IMR-90 (cell line): ENCODE measurements around the gene NSMCE3. TPM values are rescaled to one million over a fixed set of nuclear protein-coding genes. Genes with fewer than 3 reads are reported as not detected.

Experiments
- ATAC-seq: fragments of 200-7000 bp; cut with Tn5 transposase; 2 replicates; pipeline ENCODE4 v1.9.1; 2020; ENCODE audit warnings: low read depth, mild to moderate bottlenecking, moderate library complexity
- BruUV-seq: library from RNA; stranded (reverse); fragments of 400-500 nt; replicated peaks from 2 replicates; lab custom pipeline; 2021; lab: Mats Ljungman, UMichigan
- CTCF ChIA-PET: fragments of 300-600 bp; formaldehyde crosslinking; extraction: SDS; loops from one replicate; lab custom pipeline; 2021; ENCODE audit warnings: antibody characterized with exemption; lab: Yijun Ruan, JAX
- POLR2A ChIA-PET: fragments of 300-600 bp; sonication (Branson Sonifier 250); formaldehyde crosslinking; loops from one replicate; lab custom pipeline; 2022; ENCODE audit warnings: antibody characterized with exemption; ENCODE audit not compliant: unreplicated experiment; lab: Charles Lee
- DNase-seq: peaks from one replicate; pipeline ENCODE4 v3.0.0; 2013
- H2AFZ ChIP-seq: replicated peaks from 2 replicates; pipeline ENCODE3; 2013; ENCODE audit warnings: low read length, mild to moderate bottlenecking; ENCODE audit not compliant: poor library complexity
- H2AK5ac ChIP-seq: 2 replicates; pipeline ENCODE4 v1.6.1; 2013; ENCODE audit warnings: low read depth, low read length, inconsistent platforms
- H2AK9ac ChIP-seq: replicated peaks from 2 replicates; pipeline ENCODE3; 2013; ENCODE audit warnings: mild to moderate bottlenecking, low read depth, low read length, moderate library complexity; ENCODE audit not compliant: poor library complexity
- H2BK120ac ChIP-seq: 2 replicates; pipeline ENCODE4 v1.6.1; 2013; ENCODE audit warnings: low read depth, low read length, inconsistent platforms
- H2BK15ac ChIP-seq: 3 replicates; pipeline ENCODE4 v1.6.1; 2013; ENCODE audit warnings: low read depth, low read length, inconsistent platforms
- H2BK20ac ChIP-seq: 2 replicates; pipeline ENCODE4 v1.6.1; 2013; ENCODE audit warnings: low read depth, mild to moderate bottlenecking, inconsistent platforms, low read length, moderate library complexity
- H2BK5ac ChIP-seq: 2 replicates; pipeline ENCODE4 v1.6.1; 2013; ENCODE audit warnings: mild to moderate bottlenecking, low read depth, low read length, inconsistent platforms; ENCODE audit not compliant: poor library complexity, severe bottlenecking
- H3K14ac ChIP-seq: replicated peaks from 2 replicates; pipeline ENCODE4 v1.6.1; 2013; ENCODE audit warnings: low read depth, low read length, inconsistent platforms
- H3K18ac ChIP-seq: 2 replicates; pipeline ENCODE4 v1.6.1; 2013; ENCODE audit warnings: low read depth, low read length, control low read depth
- H3K23ac ChIP-seq: 2 replicates; pipeline ENCODE4 v1.6.1; 2013; ENCODE audit warnings: low read depth, low read length, inconsistent platforms
- H3K27ac ChIP-seq: 2 replicates; pipeline ENCODE4 v1.5.1; 2013; ENCODE audit warnings: mild to moderate bottlenecking, control low read depth, low read length; ENCODE audit not compliant: insufficient read depth
- H3K27me3 ChIP-seq: 2 replicates; pipeline ENCODE4 v1.6.1; 2013; ENCODE audit warnings: low read length; ENCODE audit not compliant: control insufficient read depth, insufficient read depth
- H3K36me3 ChIP-seq: 2 replicates; pipeline ENCODE4 v1.6.1; 2013; ENCODE audit warnings: low read length, mixed read lengths; ENCODE audit not compliant: control insufficient read depth, insufficient read depth
- H3K4ac ChIP-seq: 2 replicates; pipeline ENCODE4 v1.6.1; 2013; ENCODE audit warnings: low read depth, low read length, inconsistent platforms
- H3K4me1 ChIP-seq: 2 replicates; pipeline ENCODE4 v1.6.1; 2013; ENCODE audit warnings: low read length, mixed read lengths; ENCODE audit not compliant: control insufficient read depth, insufficient read depth
- H3K4me2 ChIP-seq: 2 replicates; pipeline ENCODE4 v1.6.1; 2013; ENCODE audit warnings: low read depth, mild to moderate bottlenecking, control low read depth, low read length, moderate library complexity
- H3K4me3 ChIP-seq: 2 replicates; pipeline ENCODE4 v1.5.1; 2013; ENCODE audit warnings: low read depth, mild to moderate bottlenecking, control low read depth, low read length, moderate library complexity; ENCODE audit not compliant: insufficient read depth
- H3K56ac ChIP-seq: 2 replicates; pipeline ENCODE4 v1.6.1; 2013; ENCODE audit warnings: low read length, inconsistent platforms; ENCODE audit not compliant: insufficient read depth; ENCODE audit errors: extremely low read depth
- H3K79me1 ChIP-seq, 2 experiments: 2 replicates each; pipeline ENCODE4 v1.6.1; 2013; ENCODE audit warnings: low read length in 2 of 2, inconsistent platforms in 1 of 2, low read depth in 1 of 2
- H3K9ac ChIP-seq: 2 replicates; pipeline ENCODE4 v1.6.1; 2013; ENCODE audit warnings: low read depth, low read length, control low read depth
- H3K9me1 ChIP-seq: 2 replicates; pipeline ENCODE4 v1.6.1; 2013; ENCODE audit warnings: low read length, inconsistent platforms; ENCODE audit not compliant: insufficient read depth
- H3K9me3 ChIP-seq: 2 replicates; pipeline ENCODE4 v1.6.1; 2013; ENCODE audit warnings: low read length; ENCODE audit not compliant: control insufficient read depth, insufficient read depth
- H4K20me1 ChIP-seq: 2 replicates; pipeline ENCODE4 v1.6.1; 2013; ENCODE audit warnings: low read length, inconsistent platforms; ENCODE audit not compliant: insufficient read depth
- H4K5ac ChIP-seq: 2 replicates; pipeline ENCODE4 v1.6.1; 2013; ENCODE audit warnings: mild to moderate bottlenecking, low read depth, low read length, control low read depth
- H4K8ac ChIP-seq, 2 experiments: 2 replicates each; pipeline ENCODE4 v1.6.1; 2013; ENCODE audit warnings: low read depth in 2 of 2, low read length in 2 of 2, control low read depth in 1 of 2, inconsistent platforms in 1 of 2
- H4K91ac ChIP-seq: 2 replicates; pipeline ENCODE4 v1.6.1; 2013; ENCODE audit warnings: low read depth, low read length, inconsistent platforms; ENCODE audit not compliant: insufficient read depth
- BHLHE40 ChIP-seq: fragments of 150-350 bp; IDR thresholded peaks from 2 replicates; pipeline ENCODE4 v1.6.1; 2016; ENCODE audit warnings: mild to moderate bottlenecking, low read depth, low read length
- CHD1 ChIP-seq: IDR thresholded peaks from 2 replicates; pipeline ENCODE4 v1.6.1; 2012; ENCODE audit warnings: low read depth, low read length, improper control_type of control experiment
- ELK1 ChIP-seq: fragments of 150-350 bp; IDR thresholded peaks from 2 replicates; pipeline ENCODE4 v1.6.1; 2016; ENCODE audit warnings: low read depth, mild to moderate bottlenecking, low read length, moderate library complexity, borderline replicate concordance
- MAZ ChIP-seq: IDR thresholded peaks from 2 replicates; pipeline ENCODE4 v1.6.1; 2012; ENCODE audit warnings: low read depth, mild to moderate bottlenecking, low read length, improper control_type of control experiment, moderate library complexity, borderline replicate concordance
- NFE2L2 ChIP-seq: fragments of 150-350 bp; IDR thresholded peaks from 2 replicates; pipeline ENCODE4 v1.6.1; 2016; ENCODE audit warnings: low read depth, mild to moderate bottlenecking, low read length
- POLR2A ChIP-seq: IDR thresholded peaks from 2 replicates; pipeline ENCODE4 v1.6.1; 2012; ENCODE audit warnings: mild to moderate bottlenecking, low read depth, low read length
- RCOR1 ChIP-seq: IDR thresholded peaks from 2 replicates; pipeline ENCODE4 v1.6.1; 2012; ENCODE audit warnings: mild to moderate bottlenecking, low read length, improper control_type of control experiment; ENCODE audit not compliant: insufficient replicate concordance
- RFX5 ChIP-seq: IDR thresholded peaks from 2 replicates; pipeline ENCODE4 v1.8.0; 2012; ENCODE audit warnings: low read depth, mild to moderate bottlenecking, low read length, moderate library complexity
- USF2 ChIP-seq: fragments of 150-350 bp; IDR thresholded peaks from 2 replicates; pipeline ENCODE4 v1.6.1; 2017; ENCODE audit warnings: mild to moderate bottlenecking, antibody characterized with exemption, low read length, low read depth
- WGBS, 2 experiments: methylation state at CpG; one replicate each; pipeline versions ENCODE4 v1.1.5 to v1.1.7; 2013; ENCODE audit warnings: missing lambda C conversion rate in 2 of 2; ENCODE audit not compliant: insufficient read length in 1 of 2; ENCODE audit errors: extremely low coverage in 2 of 2; 5-methylcytosine and 5-hydroxymethylcytosine counted together
- dilution Hi-C: fragments of 300-500 bp; cut with HindIII; formaldehyde crosslinking; loops from one replicate; pipeline ENCODE4 v1.14.3; 2018; ENCODE audit warnings: low sequenced_read_pairs; ENCODE audit not compliant: unreplicated experiment
- in situ Hi-C: fragments of 300-500 bp; cut with MboI; formaldehyde crosslinking; loops from 3 replicates; pipeline ENCODE4 v1.14.3; 2019; ENCODE audit warnings: low sequenced_read_pairs, inconsistent platforms, mixed read lengths
- intact Hi-C: fragments of 100-400 bp; cut with micrococcal nuclease; formaldehyde crosslinking; loops from 2 replicates; pipeline ENCODE4 v1.10.0; 2022
- polyA plus RNA-seq, 3 experiments: library from polyadenylated mRNA; depleted of rRNA; stranded (reverse); fragments of >200 nt; gene quantifications; 2 replicates each; pipeline ENCODE4 v1.2.3, GENCODE V29; 2012; ENCODE audit warnings: low replicate concordance in 1 of 3
- total RNA-seq: library from RNA; depleted of rRNA; stranded (reverse); fragments of >200 nt; gene quantifications from 2 replicates; pipeline ENCODE4 v1.2.3, GENCODE V29; 2012

The NSMCE3 gene
- total and polyA plus RNA-seq, 2 of the 4 experiments (the other 2 are of a cell fraction): 5.1 to 6.3 TPM

GRCh38 chr15:29294732-29295325, 25.2 kb upstream of the NSMCE3 start:
- Histone ChIP-seq H4K91ac (no peak overlapping the region), H3K9me3 (no peaks in the 10 kb centered on the region), H4K8ac (no peak overlapping the region), H3K4me2 (no peak overlapping the region), H3K23ac (no peak overlapping the region), H2BK120ac (no peak overlapping the region), H3K4ac (no peak overlapping the region), H3K9me1 (no peaks in the 10 kb centered on the region), H2BK5ac (no peak overlapping the region), H3K79me1 (no peaks in the 10 kb centered on the region), H3K36me3 (no peaks in the 10 kb centered on the region), H2AK9ac (no peak overlapping the region), H3K4me3 (no peak overlapping the region), H3K27me3 (peaks cover 6% of the 10 kb centered on the region), H2AK5ac (no peak overlapping the region), H3K18ac (no peak overlapping the region), H2AFZ (peak overlapping the region; percentile 27), H2BK15ac (no peak overlapping the region), H3K9ac (no peak overlapping the region), H3K4me1 (no peaks in the 10 kb centered on the region), H4K20me1 (no peaks in the 10 kb centered on the region), H4K5ac (no peak overlapping the region), H3K27ac (no peak overlapping the region), H3K14ac (no peak overlapping the region), H2BK20ac (no peak overlapping the region), H3K56ac (no peak overlapping the region)
- intact Hi-C loops: no loop called here
- no TSS peak for BruUV-seq
- 0% methylated on average over 1 of the region's 7 CpGs; no CpG with 5 or more reads in 1 of the 2 experiments for WGBS, 2 experiments
- in situ Hi-C loops: no loop called here
- ChIA-PET CTCF (no interaction called here), POLR2A (no interaction called here)
- no peak for TF ChIP-seq MAZ
- no peak for TF ChIP-seq RCOR1
- TF ChIP-seq NFE2L2: no peak
- no peak for TF ChIP-seq ELK1
- TF ChIP-seq BHLHE40: no peak
- TF ChIP-seq USF2: no peak
- no peak for TF ChIP-seq CHD1
- TF ChIP-seq POLR2A: no peak
- no peak for TF ChIP-seq RFX5
- dilution Hi-C loops: no loop called here
- DNase-seq (no peak), ATAC-seq (no peak)
